AG04449 (cell line): ENCODE measurements around the gene FAM78B.

ENCODE experiments used
- CTCF ChIA-PET: fragments of 350-600 bp; formaldehyde crosslinking; extraction: SDS; loops from one replicate; lab custom pipeline; 2021; ENCODE audit warnings: antibody characterized with exemption; lab: Yijun Ruan, JAX
- POLR2A ChIA-PET: fragments of 400-600, 350-600 bp; formaldehyde crosslinking; extraction: SDS; loops from one replicate; lab custom pipeline; 2020; ENCODE audit warnings: antibody characterized with exemption, inconsistent platforms; lab: Yijun Ruan, JAX
- DNase-seq: peaks from one replicate; pipeline ENCODE4 v3.0.0-alpha.2; 2010; ENCODE audit warnings: low read depth, low spot score
- H3K4me3 ChIP-seq: 2 replicates; pipeline ENCODE4 v1.5.1; 2011; ENCODE audit warnings: low read depth, mild to moderate bottlenecking, control low read depth, low read length
- CTCF ChIP-seq: IDR thresholded peaks from one replicate; pipeline ENCODE4 v1.5.1; 2011; ENCODE audit warnings: mild to moderate bottlenecking, moderate library complexity, low read length, control low read depth, inconsistent platforms; ENCODE audit not compliant: insufficient read depth; ENCODE audit errors: missing control alignments

Gene FAM78B

GRCh38 chr1:166166698-166167571, at the start of gene FAM78B:
Gene FAM78B (minus strand): TSS chr1:166167001. CDS start chr1:166166248, 753 bp downstream.
- peak within 1 kb of the TSS; percentile 60 for H3K4me3 ChIP-seq
- ChIA-PET POLR2A (no interaction called here), CTCF (interaction anchor here (2.1 kb wide), 1 partner anchor 242 kb away, joined by 6 read pairs; no protein-coding TSS in a partner anchor)
- DNase-seq = no peak
- no peak for TF ChIP-seq CTCF

- ChIA-PET CTCF (no interaction called here), POLR2A (no interaction called here)
- TF ChIP-seq CTCF = no peak
- DNase-seq = no peak
- H3K4me3 ChIP-seq = no peak overlapping the region
These were observed 35.7 kb upstream of the FAM78B start for GRCh38 chr1:166202546-166202945.

- ChIA-PET CTCF (no interaction called here), POLR2A (no interaction called here)
- DNase-seq = no peak
- TF ChIP-seq CTCF = no peak
- H3K4me3 ChIP-seq = no peak overlapping the region
These were observed 33.9 kb upstream of the FAM78B start for GRCh38 chr1:166200743-166201142.

GRCh38 chr1:166197597-166197996, 30.8 kb upstream of the FAM78B start:
- POLR2A ChIA-PET = no interaction called here
- no peak for DNase-seq
- H3K4me3 ChIP-seq = no peak overlapping the region
- TF ChIP-seq CTCF = no peak
- CTCF ChIA-PET = no interaction called here

GRCh38 chr1:166197141-166197540, 30.3 kb upstream of the FAM78B start:
- CTCF ChIA-PET = no interaction called here
- POLR2A ChIA-PET = no interaction called here
- DNase-seq = no peak
- H3K4me3 ChIP-seq = no peak overlapping the region
- TF ChIP-seq CTCF = no peak

- no peak for TF ChIP-seq CTCF
- DNase-seq = no peak
- H3K4me3 ChIP-seq = no peak overlapping the region
- POLR2A ChIA-PET = no interaction called here
- CTCF ChIA-PET = no interaction called here
These were observed 26.4 kb upstream of the FAM78B start for GRCh38 chr1:166193057-166193698.
